NCI-H460 (cell line): ENCODE data around the gene RPL7L1. TPM values are rescaled to one million over a fixed set of nuclear protein-coding genes. Genes with fewer than 3 reads are reported as not detected.
"Not testable (repeated sequence)": the region's sequence is repeated elsewhere in the genome, so short reads cannot be mapped to it uniquely, and the experiment has no call there.

Experiments used
- DNase-seq: peaks from one replicate; pipeline ENCODE4 v3.0.0-alpha.2; 2016; ENCODE audit warnings: low read depth; ENCODE audit errors: extremely low read depth
- total RNA-seq: library from RNA; depleted of rRNA; stranded (reverse); fragments of >200 nt; shearing (Covaris generic); gene quantifications from 2 replicates; pipeline ENCODE4 v1.2.3, GENCODE V29; 2014

The RPL7L1 gene
- total RNA-seq, 1 experiment from 2014 or later, result 156 TPM

GRCh38 chr6:42890311-42891198 is 11.1 kb downstream of the RPL7L1 start:
- peak; percentile 91 for DNase-seq

GRCh38 chr6:42891199-42891722 is 11.8 kb downstream of the RPL7L1 start:
- DNase-seq, result no peak

- DNase-seq, result not testable (repeated sequence)
Observed at GRCh38 chr6:42894041-42894828, 14.8 kb downstream of the RPL7L1 start.

- no peak for DNase-seq
Observed at GRCh38 chr6:42896178-42896719, 16.8 kb downstream of the RPL7L1 start.

GRCh38 chr6:42898891-42899361 is 19.5 kb downstream of the RPL7L1 start:
- peak; percentile 43 for DNase-seq

GRCh38 chr6:42899871-42900270 is 20.5 kb downstream of the RPL7L1 start:
- no peak for DNase-seq

- peak; percentile 79 for DNase-seq
Observed at GRCh38 chr6:42901538-42901957, 22.1 kb downstream of the RPL7L1 start.

- DNase-seq, result not testable (repeated sequence)
Observed at GRCh38 chr6:42902429-42903263, 23.2 kb downstream of the RPL7L1 start.

- DNase-seq, result no peak
Observed at GRCh38 chr6:42904467-42904866, 25.1 kb downstream of the RPL7L1 start.

- DNase-seq, result no peak
Observed at GRCh38 chr6:42907336-42907735, 27.9 kb downstream of the RPL7L1 start.

GRCh38 chr6:42909835-42910234 is 30.4 kb downstream of the RPL7L1 start:
- DNase-seq, result no peak

- no peak for DNase-seq
Observed at GRCh38 chr6:42911171-42912021, 32.0 kb downstream of the RPL7L1 start.

GRCh38 chr6:42914546-42914945 is 35.1 kb downstream of the RPL7L1 start:
- no peak for DNase-seq

- no peak for DNase-seq
Observed at GRCh38 chr6:42915732-42916131, 36.3 kb downstream of the RPL7L1 start, which contains the start of gene PTCRA. Gene PTCRA, plus strand, starts transcription at chr6:42916053. Its CDS starts 17 bp downstream, at chr6:42916070.

GRCh38 chr6:42916288-42916687 is 36.9 kb downstream of the RPL7L1 start:
- DNase-seq, result no peak

GRCh38 chr6:42921801-42922200 is 42.4 kb downstream of the RPL7L1 start:
- no peak for DNase-seq

- no peak for DNase-seq
Observed at GRCh38 chr6:42923666-42924065, 44.2 kb downstream of the RPL7L1 start.

GRCh38 chr6:42925248-42925857 is 45.9 kb downstream of the RPL7L1 start:
- no peak for DNase-seq
